ENCODE measurements around the gene USP26.
A peak's percentile ranks its signal among the peaks of the same experiment; 100 is the strongest.
"Not testable (repeated sequence)": the region's sequence is repeated elsewhere in the genome, so short reads cannot be mapped to it uniquely, and the experiment has no call there.

USP26 gene

GRCh38 chrX:133033010-133033409, 63.9 kb downstream of the USP26 start:
- no peak for DNase-seq

- no peak for DNase-seq
Observed at GRCh38 chrX:133018229-133018628, 78.7 kb downstream of the USP26 start.

GRCh38 chrX:133007458-133007857, 89.5 kb downstream of the USP26 start:
- no peak for DNase-seq

GRCh38 chrX:133005616-133006015, 91.3 kb downstream of the USP26 start:
- DNase-seq = no peak

- DNase-seq = peak; percentile 4
Observed at GRCh38 chrX:133005042-133005441, 91.9 kb downstream of the USP26 start.

GRCh38 chrX:132999209-132999608, 97.7 kb downstream of the USP26 start:
- DNase-seq = no peak

- no peak for DNase-seq
Observed at GRCh38 chrX:132990835-132991234, 106.1 kb downstream of the USP26 start.

- no peak for DNase-seq
Observed at GRCh38 chrX:132986556-132986955, 110.4 kb downstream of the USP26 start.

- no peak for DNase-seq
Observed at GRCh38 chrX:132984058-132984650, 112.8 kb downstream of the USP26 start.

GRCh38 chrX:132983496-132983895, 113.4 kb downstream of the USP26 start:
- no peak for DNase-seq

GRCh38 chrX:132980035-132980434, 116.9 kb downstream of the USP26 start:
- not testable (repeated sequence) for DNase-seq

Data from MV-4-11 (cell line).